Airway epithelial cell (primary cell): ENCODE results near the gene DDX27. TPM values are rescaled to one million over a fixed set of nuclear protein-coding genes. Genes with fewer than 3 reads are reported as not detected.

ENCODE experiments used
- total RNA-seq: library from RNA; depleted of rRNA; stranded (reverse); fragments of >200 nt; gene quantifications from 2 replicates; pipeline ENCODE4 v1.2.3, GENCODE V29; 2015

Gene DDX27
- 34.9 TPM in 2 replicates for total RNA-seq

GRCh38 chr20:49219091-49219923, at the start of gene DDX27:
Gene DDX27 (plus strand): TSS chr20:49219416. CDS start chr20:49219449, 33 bp downstream.

GRCh38 chr20:49187851-49188641, 31.2 kb upstream of the DDX27 start, which contains the start of gene STAU1:
Gene STAU1 (minus strand): TSS chr20:49188334. CDS start chr20:49166201, 22,133 bp downstream.

GRCh38 chr20:49278036-49278817, 59.0 kb downstream of the DDX27 start, which contains the start of gene ZNFX1:
Gene ZNFX1 (minus strand): TSS chr20:49278057. CDS start chr20:49275839, 2,218 bp downstream.

Other genes starting within 250 kb of the DDX27 start
- 123 and 150 TPM in 2 replicates for gene CSE1L, start 173.1 kb upstream of the DDX27 start, total RNA-seq
- gene STAU1, start 31.1 kb upstream of the DDX27 start, total RNA-seq, result 46.2 and 67.7 TPM in 2 replicates
- 12.2 and 18.3 TPM in 2 replicates for gene ZNFX1, start 58.6 kb downstream of the DDX27 start, total RNA-seq